Skin epidermis (tissue), 12 donors: ENCODE data around the gene C5orf63.
"Not testable (repeated sequence)": the region's sequence is repeated elsewhere in the genome, so short reads cannot be mapped to it uniquely, and the experiment has no call there.

ENCODE experiments used
- H3K27ac ChIP-seq, 21 experiments: fragments of 200-600 bp; sonication (generic) in 11 of 21; one replicate each; pipeline ENCODE4 v1.5.0; 2020; ENCODE audit warnings: mild to moderate bottlenecking in 3 of 21, inconsistent platforms in 2 of 21, moderate library complexity in 2 of 21
- H3K4me3 ChIP-seq, 7 experiments: fragments of 200-600 bp; sonication (generic) in 2 of 7; one replicate each; pipeline ENCODE4 v1.5.0; 2020; ENCODE audit warnings: inconsistent platforms in 2 of 7, mild to moderate bottlenecking in 2 of 7, moderate library complexity in 1 of 7

Gene C5orf63

DNA sequence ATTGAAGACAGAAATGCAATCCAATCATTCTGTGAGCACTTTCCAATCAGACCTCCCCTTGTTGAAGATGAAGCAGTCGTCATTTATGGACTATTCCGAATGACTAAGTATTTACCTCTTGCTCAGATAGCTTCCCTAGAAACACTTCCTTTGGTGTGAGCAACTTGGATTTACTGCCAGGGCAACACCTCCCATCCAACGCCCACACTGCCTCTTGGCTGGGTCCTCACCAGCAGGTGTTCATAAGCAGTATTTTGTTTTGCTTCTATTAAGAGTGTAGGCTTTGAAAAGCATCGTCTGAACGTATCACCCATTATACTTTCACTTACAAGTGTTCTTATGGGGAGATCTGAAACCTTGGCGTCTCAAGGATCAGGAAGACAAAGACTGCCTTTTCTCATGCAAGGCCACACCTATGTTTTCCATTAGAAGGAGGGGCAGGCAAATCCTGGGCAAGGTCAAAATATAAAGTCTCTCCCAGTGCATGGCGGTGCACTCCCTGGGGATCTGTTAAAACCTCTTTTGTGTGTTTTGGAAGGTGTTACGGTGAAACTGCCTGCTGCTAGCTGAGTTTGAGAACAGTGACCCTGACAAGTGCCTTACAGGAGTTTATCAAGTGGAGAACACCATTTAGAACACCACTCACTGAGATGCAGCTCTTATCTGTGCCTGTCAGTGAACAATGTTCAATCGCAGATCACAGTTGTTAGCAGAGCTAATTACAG lies 32.3 kb downstream of the C5orf63 start:
- Histone ChIP-seq H3K27ac (peak overlapping the region in 9 of 21 experiments; percentile 6 to 72 (median 29)), H3K4me3 (peak overlapping the region in 1 of 7 experiments; percentile 0)

DNA sequence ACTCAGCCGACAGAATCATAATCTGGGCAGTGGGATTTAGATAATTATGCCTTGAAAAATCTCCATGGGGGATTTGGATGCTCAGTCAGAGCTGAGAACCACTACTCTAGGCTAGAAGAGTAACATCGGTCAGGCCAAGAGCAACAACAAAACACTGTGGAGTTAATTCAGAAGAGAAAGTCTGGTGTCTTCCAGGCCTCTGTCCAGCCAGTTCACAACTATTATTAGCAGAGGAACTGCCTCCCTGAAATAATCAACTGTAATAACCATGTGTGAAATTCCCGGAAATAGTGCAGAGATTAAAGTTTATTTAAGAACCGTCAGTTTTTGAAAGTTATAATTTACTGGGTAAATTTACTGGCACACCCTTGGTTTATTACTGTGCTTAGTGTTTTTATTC lies 34.8 kb downstream of the C5orf63 start:
- H3K27ac ChIP-seq = no peak overlapping the region
- no peak overlapping the region for H3K4me3 ChIP-seq

DNA sequence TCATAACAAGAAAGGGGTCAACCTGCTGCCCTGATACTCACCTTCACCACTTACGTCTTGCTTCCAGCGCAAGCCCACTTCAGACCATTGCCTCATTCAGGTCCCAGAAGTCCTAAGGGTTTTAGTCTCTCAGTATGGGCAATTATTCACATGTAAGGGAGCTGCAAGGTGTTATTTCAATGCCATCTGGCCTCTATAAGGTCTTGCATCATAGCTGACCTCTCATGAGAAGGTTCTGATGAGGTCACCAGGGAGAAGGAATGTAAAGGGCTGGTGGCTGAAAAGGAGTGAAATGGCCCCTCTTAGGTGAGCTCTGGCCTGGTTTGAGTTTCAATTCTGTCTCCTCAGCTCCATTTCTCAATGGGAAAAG lies 41.5 kb downstream of the C5orf63 start:
- Histone ChIP-seq H3K27ac (no peak overlapping the region), H3K4me3 (peak overlapping the region in 1 of 7 experiments; percentile 84)

DNA sequence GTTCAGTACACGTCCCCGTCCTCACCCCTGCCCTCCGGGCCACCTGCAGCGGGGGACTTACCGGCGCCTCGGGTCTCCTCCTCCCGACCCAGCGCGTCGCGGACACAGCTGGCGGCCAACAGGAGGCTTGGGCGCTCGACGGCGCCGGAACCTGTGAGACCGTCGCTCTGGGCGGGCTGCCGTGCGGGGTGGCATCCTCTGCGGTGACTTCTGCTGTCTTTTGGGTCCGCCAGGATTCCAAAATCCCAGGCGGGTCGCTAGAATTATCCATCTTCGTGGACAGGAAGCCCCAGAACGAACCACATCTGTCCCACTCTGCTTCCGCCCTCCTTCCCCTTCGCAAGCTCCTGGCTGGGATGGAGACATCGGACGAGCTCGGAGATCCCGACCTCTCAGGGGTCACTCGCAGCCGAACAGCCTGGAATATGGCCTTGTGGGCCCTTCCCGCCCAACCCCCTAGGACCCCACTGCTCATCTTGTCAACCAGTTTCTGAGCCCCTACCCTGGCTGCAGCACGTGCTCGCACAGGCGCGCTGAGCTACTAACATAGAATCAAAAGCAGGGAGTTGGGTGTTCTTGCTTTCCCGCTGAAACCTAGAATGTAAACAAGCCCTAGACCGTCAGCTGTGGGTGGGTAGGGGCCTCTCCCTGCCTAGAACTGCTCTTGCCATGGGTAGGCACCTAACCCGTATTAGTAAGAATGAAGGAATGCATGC lies 42.0 kb downstream of the C5orf63 start:
- Histone ChIP-seq H3K4me3 (peak overlapping the region; percentile 54 to 86 (median 69)), H3K27ac (peak overlapping the region in 19 of 21 experiments; percentile 27 to 89 (median 79))

DNA sequence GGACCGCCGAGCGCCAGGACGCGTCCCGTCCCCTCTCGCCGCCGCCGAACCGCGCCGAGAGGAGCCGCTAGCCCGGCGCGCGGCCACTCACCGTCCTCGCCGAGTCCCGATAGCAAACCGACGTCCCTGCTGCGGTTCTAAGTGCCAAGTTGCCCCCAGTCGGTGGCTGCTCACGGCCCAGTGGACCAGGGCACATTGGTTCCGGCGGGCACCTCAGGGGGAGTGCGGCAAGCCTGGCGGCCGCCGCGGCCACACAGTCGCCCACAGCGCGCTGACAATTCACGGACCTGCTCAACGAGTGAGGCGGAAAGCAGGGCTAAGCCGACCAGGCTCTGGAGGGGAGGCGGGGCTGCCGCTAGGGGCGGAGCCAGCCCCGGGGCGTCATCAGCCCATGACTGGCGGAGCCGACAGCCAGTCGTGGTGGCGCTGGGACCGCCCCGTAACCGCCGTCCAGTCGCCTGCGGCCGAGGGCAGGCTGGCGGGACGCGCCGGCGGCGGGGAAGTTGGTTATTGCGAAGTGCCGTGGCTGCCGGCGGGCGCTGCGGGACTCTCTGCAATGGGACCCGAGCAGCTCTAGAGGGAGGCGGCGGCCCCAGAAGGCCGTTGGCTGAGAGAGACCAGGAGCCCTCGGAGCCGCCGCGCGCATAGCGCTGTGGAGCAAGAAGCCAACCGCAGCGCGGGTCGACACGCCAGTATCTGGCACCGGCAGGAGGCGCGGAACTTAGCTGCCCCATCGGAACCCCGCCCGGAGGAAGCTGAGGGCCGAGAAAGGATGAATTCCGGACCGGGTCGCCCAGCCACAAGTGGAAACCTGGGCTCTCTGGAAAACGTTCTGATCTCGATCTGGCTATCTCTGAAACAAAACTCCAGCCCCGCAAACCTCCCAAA lies 42.8 kb downstream of the C5orf63 start, which contains the start of gene MARCHF3:
TSS of gene MARCHF3 (minus strand) at position 300 of the 888 bp plus-strand sequence. CDS start 112,387 bp downstream, outside the sequence.
- peak within 1 kb of the TSS in 20 of 21 experiments; percentile 31 to 91 (median 80) for H3K27ac ChIP-seq

DNA sequence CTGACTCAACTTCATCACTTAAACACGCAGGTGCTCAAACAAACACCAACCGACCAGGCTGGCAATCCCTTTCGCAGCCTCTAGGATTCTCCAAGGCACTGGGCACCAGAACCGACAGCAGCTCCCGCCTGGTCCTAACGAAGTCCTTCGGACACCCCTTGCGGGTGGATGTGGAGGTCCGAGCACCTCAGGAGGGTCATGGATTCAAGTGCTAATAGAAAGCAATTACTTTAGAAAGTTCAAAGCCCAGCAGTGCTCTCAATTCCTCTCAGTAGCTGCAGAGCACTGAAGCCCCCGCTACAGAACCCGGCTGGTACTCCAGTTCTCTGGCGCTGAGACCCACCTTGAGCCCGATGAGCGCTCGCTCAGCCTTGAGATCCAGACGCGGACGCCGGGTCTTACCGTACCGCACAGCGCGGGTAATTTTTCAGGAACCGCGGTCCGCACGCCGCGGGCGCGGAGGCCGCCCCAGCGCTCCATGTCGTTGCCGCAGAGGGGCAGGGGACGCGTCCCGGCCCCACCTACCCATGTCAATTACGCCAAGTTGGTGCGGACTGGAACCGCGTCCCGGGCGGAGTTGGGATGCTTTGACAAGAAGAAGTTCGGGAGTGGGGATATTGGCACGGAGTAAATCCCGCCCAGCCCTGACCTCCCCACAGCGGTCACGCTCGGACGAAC lies 43.6 kb downstream of the C5orf63 start:
- Histone ChIP-seq H3K27ac (peak overlapping the region in 20 of 21 experiments; percentile 31 to 91 (median 80)), H3K4me3 (peak overlapping the region; percentile 54 to 86 (median 69))

More for the DNA sequence above, 42.8 kb downstream of the C5orf63 start, which contains the start of gene MARCHF3:
- H3K4me3 ChIP-seq = peak within 1 kb of the TSS; percentile 54 to 86 (median 69)

DNA sequence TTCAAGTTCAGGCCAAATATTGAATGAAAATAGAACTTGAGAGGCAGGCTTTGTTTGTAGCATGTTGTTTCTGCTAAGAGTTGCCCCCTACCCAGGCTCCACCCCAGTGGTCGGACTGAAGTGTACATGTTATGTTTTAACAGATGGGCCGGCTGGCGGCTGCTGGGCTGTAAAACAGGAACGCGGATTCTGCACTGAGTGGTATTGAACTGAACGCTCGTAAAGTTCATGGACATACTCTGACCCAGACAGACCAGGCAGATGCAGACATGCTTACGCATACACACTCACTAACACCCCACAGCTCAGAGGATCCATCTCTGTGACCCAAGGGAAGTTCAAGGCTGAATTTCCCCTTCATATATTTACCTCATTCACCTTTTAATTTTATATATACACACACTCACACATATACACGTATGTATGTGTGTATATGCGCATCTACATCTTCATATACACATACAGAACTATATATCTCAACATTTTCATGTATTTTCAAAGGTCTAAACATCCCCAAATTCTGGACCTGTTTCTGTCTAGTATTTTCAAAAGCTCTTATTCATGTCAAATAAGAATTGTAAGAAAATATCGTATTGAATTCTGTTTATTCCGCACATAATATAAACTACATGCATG lies 44.4 kb downstream of the C5orf63 start:
- Histone ChIP-seq H3K27ac (no peak overlapping the region), H3K4me3 (peak overlapping the region in 4 of 7 experiments; percentile 54 to 86 (median 66))

DNA sequence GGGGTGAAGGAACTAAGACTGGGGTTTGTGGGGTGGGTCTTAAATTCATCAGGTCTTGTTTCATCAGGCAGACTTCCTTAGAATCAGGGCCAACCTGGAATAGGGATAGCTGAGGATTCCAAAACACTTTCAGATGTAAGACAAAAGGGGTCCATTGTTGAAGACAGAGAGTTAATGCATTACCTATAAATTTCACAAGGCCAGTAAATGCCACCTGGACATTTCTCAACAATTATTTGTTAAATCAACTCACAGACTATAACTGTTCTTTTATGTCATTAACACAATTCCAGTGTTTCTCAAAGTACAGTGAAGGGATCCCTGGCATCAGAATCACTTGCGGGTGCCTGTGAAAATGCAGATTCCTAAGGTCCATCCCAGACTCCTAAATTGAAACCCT lies 45.8 kb downstream of the C5orf63 start:
- Histone ChIP-seq H3K27ac (no peak overlapping the region), H3K4me3 (no peak overlapping the region)

DNA sequence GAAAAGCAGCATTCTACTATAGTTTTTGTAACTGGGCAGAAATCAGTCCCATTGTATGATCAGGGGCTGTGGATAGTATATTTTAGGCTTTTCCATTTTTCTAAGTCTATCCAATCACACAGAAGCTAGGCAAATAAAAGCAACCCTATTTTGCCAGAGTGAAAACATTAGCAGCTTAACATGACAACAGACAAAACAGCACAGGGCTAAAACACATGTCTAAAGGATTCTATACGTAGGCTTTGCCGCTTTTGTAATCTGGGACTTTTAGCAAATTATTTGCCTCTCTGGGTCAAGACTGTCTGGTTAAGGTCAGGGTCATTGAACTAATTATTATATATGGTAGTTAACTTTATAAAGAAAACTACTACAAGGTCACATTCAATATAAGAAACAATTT lies 47.1 kb downstream of the C5orf63 start:
- Histone ChIP-seq H3K27ac (no peak overlapping the region), H3K4me3 (no peak overlapping the region)

DNA sequence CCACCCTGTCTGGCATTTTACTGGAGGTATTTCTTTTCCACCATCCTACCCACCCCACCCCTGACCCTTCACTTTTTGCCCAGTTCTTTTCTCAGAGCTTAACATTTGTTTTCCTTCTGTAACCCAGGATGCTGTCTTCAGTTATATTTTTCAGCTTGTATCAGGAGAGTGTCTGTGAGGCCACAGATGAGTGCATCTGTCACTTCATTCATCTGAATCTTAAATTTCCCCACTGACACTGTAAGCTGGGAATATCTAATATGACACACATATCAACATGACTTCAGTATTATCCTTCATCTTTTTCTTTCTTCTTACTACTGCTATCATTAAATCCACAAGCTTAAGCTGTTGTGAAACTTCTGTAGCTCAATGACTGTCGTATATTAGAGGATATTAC lies 47.8 kb downstream of the C5orf63 start:
- Histone ChIP-seq H3K4me3 (no peak overlapping the region), H3K27ac (no peak overlapping the region)

DNA sequence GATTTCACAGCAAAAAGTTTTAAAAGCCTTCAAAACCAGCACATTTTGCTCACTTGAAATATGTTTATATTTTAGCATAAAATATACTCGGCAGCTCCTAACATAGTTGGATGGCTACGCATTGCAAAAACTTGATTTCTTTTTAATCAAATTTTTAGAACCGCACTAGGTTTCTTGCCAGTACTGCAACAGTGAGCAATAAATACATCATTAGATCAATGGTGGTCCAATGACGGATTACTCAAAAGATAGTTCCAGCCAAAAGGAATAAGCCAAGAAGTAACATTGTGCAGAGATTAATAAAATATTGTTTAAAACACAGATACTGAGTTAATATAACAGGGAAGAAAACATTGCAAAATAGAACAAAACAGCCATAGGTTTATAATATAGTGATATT lies 48.5 kb downstream of the C5orf63 start:
- Histone ChIP-seq H3K4me3 (no peak overlapping the region), H3K27ac (no peak overlapping the region)

DNA sequence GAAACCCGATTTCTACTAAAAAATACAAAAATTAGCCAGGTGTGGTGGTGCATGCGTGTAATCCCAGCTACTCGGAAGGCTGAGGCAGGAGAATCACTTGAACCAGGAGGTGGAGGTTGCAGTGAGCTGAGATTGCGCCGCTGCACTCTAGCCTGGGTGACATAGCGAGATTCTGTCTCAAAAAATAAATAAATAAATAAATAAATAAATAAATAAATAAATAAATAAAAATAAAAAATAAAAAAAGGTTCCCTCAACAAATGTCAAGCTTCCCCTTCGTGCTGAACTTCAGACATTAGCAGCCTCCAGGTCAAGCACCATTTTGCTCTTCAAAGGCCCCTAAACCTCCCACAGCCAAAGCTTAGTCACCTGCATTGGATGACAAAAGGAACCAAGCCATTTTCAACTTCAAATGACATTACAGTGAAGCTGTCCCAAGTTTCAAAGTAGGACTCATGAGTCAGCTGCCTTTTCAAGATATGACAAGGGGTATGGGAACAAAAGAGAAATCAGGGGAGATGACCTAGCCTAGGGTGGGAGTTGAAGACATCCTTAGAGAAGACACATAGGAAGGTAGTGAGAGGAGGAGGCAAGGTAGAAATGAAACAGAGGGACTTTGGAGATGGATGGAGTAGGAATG lies 49.6 kb downstream of the C5orf63 start:
- H3K4me3 ChIP-seq, H3K27ac ChIP-seq: not testable (repeated sequence)

DNA sequence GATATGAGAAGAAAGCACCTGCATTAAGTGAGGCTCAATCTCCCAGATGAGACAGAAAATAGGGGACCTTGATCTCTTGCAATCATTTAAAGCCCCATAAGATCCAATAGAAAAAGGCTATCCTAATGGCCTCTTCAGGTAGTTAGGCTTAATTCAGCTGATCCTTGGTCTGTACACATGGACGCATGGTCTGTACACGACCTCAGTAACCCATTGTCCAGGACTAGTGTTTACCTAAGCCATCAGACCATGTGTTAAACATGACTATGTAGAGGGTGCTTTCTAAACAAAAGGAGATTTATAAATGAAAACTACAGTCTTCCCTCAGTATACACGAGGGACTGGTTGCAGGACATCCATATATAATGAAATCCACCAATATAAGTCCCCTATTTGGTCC lies 50.5 kb downstream of the C5orf63 start:
- no peak overlapping the region for H3K27ac ChIP-seq
- no peak overlapping the region for H3K4me3 ChIP-seq

DNA sequence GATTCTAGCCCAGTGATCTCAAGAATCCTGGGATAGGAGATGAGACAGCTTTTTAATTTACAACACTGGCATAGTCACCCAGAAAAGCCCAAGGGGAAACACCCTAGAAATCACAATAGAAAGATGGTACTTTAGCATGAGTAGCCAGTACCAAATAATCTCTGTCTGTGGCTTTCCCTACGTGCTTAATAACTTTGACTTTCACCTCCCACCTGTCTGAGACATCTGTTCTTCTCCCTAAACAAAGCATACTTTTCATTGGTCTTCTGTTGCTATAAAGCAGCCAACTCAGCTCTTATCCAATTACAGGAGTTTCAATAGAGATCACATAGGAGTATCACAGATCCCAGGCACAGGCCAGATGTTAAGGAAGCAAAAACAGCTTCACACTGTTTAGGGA lies 53.4 kb downstream of the C5orf63 start:
- Histone ChIP-seq H3K4me3 (no peak overlapping the region), H3K27ac (no peak overlapping the region)

DNA sequence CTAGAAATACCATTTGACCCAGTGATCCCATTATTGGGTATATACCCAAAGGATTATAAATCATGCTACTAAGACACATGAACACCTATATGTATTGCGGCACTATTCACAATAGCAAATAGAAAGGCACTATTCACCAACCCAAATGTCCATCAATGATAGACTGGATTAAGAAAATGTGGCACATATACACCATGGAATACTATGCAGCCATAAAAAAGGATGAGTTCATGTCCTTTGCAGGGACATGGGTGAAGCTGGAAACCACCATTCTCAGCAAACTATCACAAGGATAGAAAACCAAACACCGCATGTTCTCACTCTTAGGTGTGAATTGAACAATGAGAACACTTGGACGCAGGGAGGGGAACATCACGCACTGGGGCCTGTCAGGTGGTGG lies 56.6 kb downstream of the C5orf63 start:
- not testable (repeated sequence) for H3K4me3 ChIP-seq, H3K27ac ChIP-seq

DNA sequence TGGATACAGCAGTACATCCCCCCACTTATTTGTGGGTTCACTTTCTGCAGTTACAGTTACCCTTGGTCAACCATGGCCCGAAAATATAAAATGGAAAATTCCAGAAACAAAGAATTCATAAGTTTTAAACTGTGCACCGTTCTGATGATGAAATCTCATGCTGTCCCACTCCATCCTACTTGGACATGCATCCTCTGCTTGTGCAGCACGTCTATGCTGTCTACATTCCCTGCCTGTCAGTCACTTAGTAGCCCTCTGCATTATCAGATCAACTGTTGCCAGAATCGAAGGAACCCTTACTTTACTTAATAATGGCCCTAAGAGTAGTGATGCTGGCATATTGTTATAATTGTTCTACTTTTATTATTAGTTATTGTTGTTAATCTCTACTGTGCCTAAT lies 57.6 kb downstream of the C5orf63 start:
- no peak overlapping the region for H3K4me3 ChIP-seq

DNA sequence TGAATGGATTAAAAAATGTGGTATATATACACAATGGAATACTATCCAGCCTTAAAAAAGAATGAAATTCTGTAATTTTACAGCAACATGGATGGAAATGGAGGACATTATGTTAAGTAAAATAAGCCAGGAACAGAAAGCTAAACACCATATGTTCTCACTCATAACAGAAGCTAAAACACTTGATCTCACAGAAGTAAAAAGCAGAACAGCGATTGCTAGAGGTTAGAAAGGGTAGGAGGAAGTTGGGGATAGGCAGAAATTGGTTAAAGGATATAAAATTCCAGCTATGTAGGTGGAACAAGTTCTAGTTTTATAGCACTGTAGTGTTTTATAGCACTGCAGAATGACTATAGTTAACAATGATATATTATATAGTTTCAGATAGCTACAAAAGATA lies 58.7 kb downstream of the C5orf63 start:
- H3K27ac ChIP-seq = no peak overlapping the region
- H3K4me3 ChIP-seq = no peak overlapping the region

More for the DNA sequence above, 57.6 kb downstream of the C5orf63 start:
- H3K27ac ChIP-seq = no peak overlapping the region

DNA sequence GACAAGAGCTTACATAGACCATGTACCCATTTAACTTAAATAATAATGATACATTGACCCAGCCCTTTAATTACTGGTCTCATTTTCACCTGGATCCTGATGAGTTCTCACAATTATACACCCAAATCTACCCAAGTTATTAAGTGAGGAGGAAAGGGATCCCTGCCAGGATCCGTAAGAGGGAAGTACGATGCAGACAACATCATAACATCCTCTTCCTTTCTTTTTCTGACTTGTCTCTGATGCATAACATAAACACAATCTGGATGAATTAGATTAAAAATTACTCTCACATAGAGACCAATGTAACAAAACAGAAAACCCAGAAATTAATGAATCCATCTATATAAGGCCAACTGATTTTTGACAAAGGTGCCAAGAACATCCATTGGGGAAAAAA lies 59.9 kb downstream of the C5orf63 start:
- peak overlapping the region in 3 of 21 experiments; percentile 0 to 28 (median 28) for H3K27ac ChIP-seq
- H3K4me3 ChIP-seq = no peak overlapping the region
